Right atrium auricular region (tissue), 2 donors: ENCODE data around the gene FHIT. TPM values are rescaled to one million over a fixed set of nuclear protein-coding genes. Genes with fewer than 3 reads are reported as not detected.

Experiments
- DNase-seq: peaks from one replicate; pipeline ENCODE4 v3.0.0-alpha.2; 2019; ENCODE audit warnings: low spot score
- H3K27ac ChIP-seq, 2 donors: fragments of 200-600 bp; sonication (generic); 1 replicate in 1 of 2; 2 replicates in 1 of 2; pipeline ENCODE4 v1.5.1; 2016 to 2019
- H3K27me3 ChIP-seq, 2 donors: fragments of 200-600 bp; sonication (generic); one replicate each; pipeline versions ENCODE4 v1.5.1 to v1.6.0; 2017 to 2019
- H3K36me3 ChIP-seq: fragments of 200-600 bp; sonication (generic); one replicate; pipeline ENCODE4 v1.5.1; 2016
- H3K4me1 ChIP-seq, 2 donors: fragments of 200-600 bp; sonication (generic); one replicate each; pipeline versions ENCODE4 v1.5.1 to v1.6.0; 2017 to 2019
- H3K4me3 ChIP-seq, 2 donors: fragments of 200-600 bp; sonication (generic); 1 replicate in 1 of 2; 2 replicates in 1 of 2; pipeline ENCODE4 v1.5.1; 2017 to 2019; ENCODE audit warnings: mild to moderate bottlenecking in 1 of 2, moderate library complexity in 1 of 2
- H3K9me3 ChIP-seq, 2 donors: fragments of 200-600 bp; sonication (generic); one replicate each; pipeline ENCODE4 v1.5.1; 2019
- CTCF ChIP-seq, 2 donors: fragments of 200-600 bp; sonication (generic); IDR thresholded peaks; one replicate each; pipeline ENCODE4 v1.5.1; 2019; ENCODE audit warnings: antibody characterized with exemption in 2 of 2
- total RNA-seq, 2 donors: library from RNA; depleted of rRNA; stranded (reverse); fragments of >200 nt; gene quantifications; one replicate each; pipeline ENCODE4 v1.1.0, GENCODE V29; 2016

The FHIT gene
- total RNA-seq, 2 donors from 2014 or later, result 10.4 to 11.0 TPM

GRCh38 chr3:59791774-59792308, 1459.4 kb downstream of the FHIT start:
- H3K27ac ChIP-seq, result no peak overlapping the region
- H3K4me1 ChIP-seq, result no peaks in the 10 kb centered on the region
- no peak for DNase-seq
- no peaks in the 10 kb centered on the region for H3K9me3 ChIP-seq
- H3K27me3 ChIP-seq, result no peaks in the 10 kb centered on the region
- TF ChIP-seq CTCF (IDR thresholded peaks at IDR 0.05), result no peak
- no peak overlapping the region for H3K4me3 ChIP-seq
- H3K36me3 ChIP-seq, result no peaks in the 10 kb centered on the region

GRCh38 chr3:59790241-59790640, 1461.0 kb downstream of the FHIT start:
- Histone ChIP-seq H3K4me3 (no peak overlapping the region), H3K9me3 (no peaks in the 10 kb centered on the region), H3K4me1 (no peaks in the 10 kb centered on the region), H3K27me3 (no peaks in the 10 kb centered on the region), H3K27ac (no peak overlapping the region), H3K36me3 (no peaks in the 10 kb centered on the region)
- no peak for DNase-seq
- TF ChIP-seq CTCF (IDR thresholded peaks at IDR 0.05), result no peak

GRCh38 chr3:59788801-59789200, 1462.5 kb downstream of the FHIT start:
- TF ChIP-seq CTCF (IDR thresholded peaks at IDR 0.05), result no peak
- Histone ChIP-seq H3K36me3 (no peaks in the 10 kb centered on the region), H3K4me1 (no peaks in the 10 kb centered on the region), H3K9me3 (no peaks in the 10 kb centered on the region), H3K27ac (no peak overlapping the region), H3K27me3 (no peaks in the 10 kb centered on the region), H3K4me3 (no peak overlapping the region)
- DNase-seq, result no peak

GRCh38 chr3:59788133-59788532, 1463.1 kb downstream of the FHIT start:
- no peak for DNase-seq
- H3K27me3 ChIP-seq, result no peaks in the 10 kb centered on the region
- H3K4me1 ChIP-seq, result no peaks in the 10 kb centered on the region
- H3K9me3 ChIP-seq, result no peaks in the 10 kb centered on the region
- H3K27ac ChIP-seq, result no peak overlapping the region
- no peak for TF ChIP-seq CTCF (IDR thresholded peaks at IDR 0.05)
- H3K36me3 ChIP-seq, result no peaks in the 10 kb centered on the region
- no peak overlapping the region for H3K4me3 ChIP-seq

GRCh38 chr3:59786374-59786773, 1464.9 kb downstream of the FHIT start:
- DNase-seq, result no peak
- Histone ChIP-seq H3K4me1 (no peaks in the 10 kb centered on the region), H3K9me3 (no peaks in the 10 kb centered on the region), H3K36me3 (no peaks in the 10 kb centered on the region), H3K4me3 (no peak overlapping the region), H3K27me3 (no peaks in the 10 kb centered on the region), H3K27ac (no peak overlapping the region)
- no peak for TF ChIP-seq CTCF (IDR thresholded peaks at IDR 0.05)

- no peaks in the 10 kb centered on the region for H3K36me3 ChIP-seq
- H3K27ac ChIP-seq, result no peak overlapping the region
- no peaks in the 10 kb centered on the region for H3K4me1 ChIP-seq
- no peak for TF ChIP-seq CTCF (IDR thresholded peaks at IDR 0.05)
- DNase-seq, result no peak
- no peaks in the 10 kb centered on the region for H3K27me3 ChIP-seq
- no peak overlapping the region for H3K4me3 ChIP-seq
- H3K9me3 ChIP-seq, result no peaks in the 10 kb centered on the region
Observed at GRCh38 chr3:59784164-59784563, 1467.1 kb downstream of the FHIT start.
